ENCODE results near the gene LRMDA.

Gene LRMDA

GRCh38 chr10:75682649-75683557, 251.5 kb downstream of the LRMDA start:
- no CpG with 5 or more reads among the region's 11 CpGs for WGBS (ENCODE audit: insufficient coverage, insufficient read length)
- H3K9me3 ChIP-seq (ENCODE audit: control insufficient read depth, insufficient read depth, low read length), result no peaks in the 10 kb centered on the region
- no peaks in the 10 kb centered on the region for H3K4me1 ChIP-seq (ENCODE audit: control insufficient read depth, insufficient read depth, low read length)
- H3K27ac ChIP-seq (ENCODE audit: low read length), result no peak overlapping the region
- H3K27me3 ChIP-seq (ENCODE audit: control insufficient read depth, insufficient read depth, low read length), result no peaks in the 10 kb centered on the region
- H3K36me3 ChIP-seq (ENCODE audit: control insufficient read depth, insufficient read depth, low read length), result no peaks in the 10 kb centered on the region
- no peak overlapping the region for H3K4me3 ChIP-seq (ENCODE audit: low read length)
- no peak for DNase-seq (ENCODE audit: low read depth, low spot score)

- no peaks in the 10 kb centered on the region for H3K4me1 ChIP-seq (ENCODE audit: control insufficient read depth, insufficient read depth, low read length)
- no peaks in the 10 kb centered on the region for H3K9me3 ChIP-seq (ENCODE audit: control insufficient read depth, insufficient read depth, low read length)
- no peak for DNase-seq (ENCODE audit: low read depth, low spot score)
- H3K27me3 ChIP-seq (ENCODE audit: control insufficient read depth, insufficient read depth, low read length), result no peaks in the 10 kb centered on the region
- no peak overlapping the region for H3K4me3 ChIP-seq (ENCODE audit: low read length)
- H3K36me3 ChIP-seq (ENCODE audit: control insufficient read depth, insufficient read depth, low read length), result no peaks in the 10 kb centered on the region
- no peak overlapping the region for H3K27ac ChIP-seq (ENCODE audit: low read length)
- WGBS (ENCODE audit: insufficient coverage, insufficient read length), result no CpG with 5 or more reads among the region's 1 CpG
Observed at GRCh38 chr10:75685187-75685586, 253.8 kb downstream of the LRMDA start.

GRCh38 chr10:75688506-75689300, 257.3 kb downstream of the LRMDA start:
- no peak for DNase-seq (ENCODE audit: low read depth, low spot score)
- no CpG with 5 or more reads among the region's 5 CpGs for WGBS (ENCODE audit: insufficient coverage, insufficient read length)
- Histone ChIP-seq H3K4me1 (ENCODE audit: control insufficient read depth, insufficient read depth, low read length) (no peaks in the 10 kb centered on the region), H3K27me3 (ENCODE audit: control insufficient read depth, insufficient read depth, low read length) (no peaks in the 10 kb centered on the region), H3K9me3 (ENCODE audit: control insufficient read depth, insufficient read depth, low read length) (no peaks in the 10 kb centered on the region), H3K4me3 (ENCODE audit: low read length) (no peak overlapping the region), H3K27ac (ENCODE audit: low read length) (no peak overlapping the region), H3K36me3 (ENCODE audit: control insufficient read depth, insufficient read depth, low read length) (no peaks in the 10 kb centered on the region)

GRCh38 chr10:75693489-75693888, 262.1 kb downstream of the LRMDA start:
- Histone ChIP-seq H3K4me3 (ENCODE audit: low read length) (no peak overlapping the region), H3K27me3 (ENCODE audit: control insufficient read depth, insufficient read depth, low read length) (no peaks in the 10 kb centered on the region), H3K27ac (ENCODE audit: low read length) (no peak overlapping the region), H3K36me3 (ENCODE audit: control insufficient read depth, insufficient read depth, low read length) (no peaks in the 10 kb centered on the region), H3K4me1 (ENCODE audit: control insufficient read depth, insufficient read depth, low read length) (no peaks in the 10 kb centered on the region), H3K9me3 (ENCODE audit: control insufficient read depth, insufficient read depth, low read length) (no peaks in the 10 kb centered on the region)
- WGBS (ENCODE audit: insufficient coverage, insufficient read length), result no CpG with 5 or more reads among the region's 6 CpGs
- no peak for DNase-seq (ENCODE audit: low read depth, low spot score)

- H3K4me3 ChIP-seq (ENCODE audit: low read length), result no peak overlapping the region
- no peaks in the 10 kb centered on the region for H3K36me3 ChIP-seq (ENCODE audit: control insufficient read depth, insufficient read depth, low read length)
- H3K27ac ChIP-seq (ENCODE audit: low read length), result no peak overlapping the region
- no peak for DNase-seq (ENCODE audit: low read depth, low spot score)
- H3K4me1 ChIP-seq (ENCODE audit: control insufficient read depth, insufficient read depth, low read length), result no peaks in the 10 kb centered on the region
- no peaks in the 10 kb centered on the region for H3K27me3 ChIP-seq (ENCODE audit: control insufficient read depth, insufficient read depth, low read length)
- H3K9me3 ChIP-seq (ENCODE audit: control insufficient read depth, insufficient read depth, low read length), result no peaks in the 10 kb centered on the region
- WGBS (ENCODE audit: insufficient coverage, insufficient read length), result no CpG with 5 or more reads among the region's 3 CpGs
Observed at GRCh38 chr10:75694269-75694668, 262.8 kb downstream of the LRMDA start.

- Histone ChIP-seq H3K27ac (ENCODE audit: low read length) (no peak overlapping the region), H3K27me3 (ENCODE audit: control insufficient read depth, insufficient read depth, low read length) (no peaks in the 10 kb centered on the region), H3K9me3 (ENCODE audit: control insufficient read depth, insufficient read depth, low read length) (no peaks in the 10 kb centered on the region), H3K4me3 (ENCODE audit: low read length) (no peak overlapping the region), H3K36me3 (ENCODE audit: control insufficient read depth, insufficient read depth, low read length) (no peaks in the 10 kb centered on the region), H3K4me1 (ENCODE audit: control insufficient read depth, insufficient read depth, low read length) (no peaks in the 10 kb centered on the region)
- WGBS (ENCODE audit: insufficient coverage, insufficient read length), result no CpG with 5 or more reads among the region's 3 CpGs
- DNase-seq (ENCODE audit: low read depth, low spot score), result no peak
Observed at GRCh38 chr10:75694790-75695189, 263.4 kb downstream of the LRMDA start.

GRCh38 chr10:75695994-75696393, 264.6 kb downstream of the LRMDA start:
- no CpG with 5 or more reads among the region's 2 CpGs for WGBS (ENCODE audit: insufficient coverage, insufficient read length)
- H3K4me3 ChIP-seq (ENCODE audit: low read length), result no peak overlapping the region
- H3K27me3 ChIP-seq (ENCODE audit: control insufficient read depth, insufficient read depth, low read length), result no peaks in the 10 kb centered on the region
- DNase-seq (ENCODE audit: low read depth, low spot score), result no peak
- H3K36me3 ChIP-seq (ENCODE audit: control insufficient read depth, insufficient read depth, low read length), result no peaks in the 10 kb centered on the region
- H3K27ac ChIP-seq (ENCODE audit: low read length), result no peak overlapping the region
- H3K9me3 ChIP-seq (ENCODE audit: control insufficient read depth, insufficient read depth, low read length), result no peaks in the 10 kb centered on the region
- no peaks in the 10 kb centered on the region for H3K4me1 ChIP-seq (ENCODE audit: control insufficient read depth, insufficient read depth, low read length)

- H3K9me3 ChIP-seq (ENCODE audit: control insufficient read depth, insufficient read depth, low read length), result no peaks in the 10 kb centered on the region
- no peak overlapping the region for H3K4me3 ChIP-seq (ENCODE audit: low read length)
- H3K36me3 ChIP-seq (ENCODE audit: control insufficient read depth, insufficient read depth, low read length), result no peaks in the 10 kb centered on the region
- no peak overlapping the region for H3K27ac ChIP-seq (ENCODE audit: low read length)
- no peak for DNase-seq (ENCODE audit: low read depth, low spot score)
- H3K27me3 ChIP-seq (ENCODE audit: control insufficient read depth, insufficient read depth, low read length), result no peaks in the 10 kb centered on the region
- no CpG with 5 or more reads among the region's 4 CpGs for WGBS (ENCODE audit: insufficient coverage, insufficient read length)
- H3K4me1 ChIP-seq (ENCODE audit: control insufficient read depth, insufficient read depth, low read length), result no peaks in the 10 kb centered on the region
Observed at GRCh38 chr10:75696536-75696935, 265.1 kb downstream of the LRMDA start.

- no peak for DNase-seq (ENCODE audit: low read depth, low spot score)
- Histone ChIP-seq H3K27ac (ENCODE audit: low read length) (no peak overlapping the region), H3K4me1 (ENCODE audit: control insufficient read depth, insufficient read depth, low read length) (peaks cover 1% of the 10 kb centered on the region; the same call in 1 of the 2 replicates), H3K27me3 (ENCODE audit: control insufficient read depth, insufficient read depth, low read length) (no peaks in the 10 kb centered on the region), H3K4me3 (ENCODE audit: low read length) (no peak overlapping the region), H3K9me3 (ENCODE audit: control insufficient read depth, insufficient read depth, low read length) (no peaks in the 10 kb centered on the region), H3K36me3 (ENCODE audit: control insufficient read depth, insufficient read depth, low read length) (no peaks in the 10 kb centered on the region)
- WGBS (ENCODE audit: insufficient coverage, insufficient read length), result no CpG with 5 or more reads among the region's 9 CpGs
Observed at GRCh38 chr10:75703191-75703854, 271.9 kb downstream of the LRMDA start.

- DNase-seq (ENCODE audit: low read depth, low spot score), result no peak
- WGBS (ENCODE audit: insufficient coverage, insufficient read length), result 100% methylated on average over 4 of the region's 5 CpGs
- H3K4me3 ChIP-seq (ENCODE audit: low read length), result no peak overlapping the region
- no peaks in the 10 kb centered on the region for H3K27me3 ChIP-seq (ENCODE audit: control insufficient read depth, insufficient read depth, low read length)
- no peaks in the 10 kb centered on the region for H3K9me3 ChIP-seq (ENCODE audit: control insufficient read depth, insufficient read depth, low read length)
- H3K4me1 ChIP-seq (ENCODE audit: control insufficient read depth, insufficient read depth, low read length), result peaks cover 1% of the 10 kb centered on the region; the same call in 1 of the 2 replicates
- H3K27ac ChIP-seq (ENCODE audit: low read length), result no peak overlapping the region
- no peaks in the 10 kb centered on the region for H3K36me3 ChIP-seq (ENCODE audit: control insufficient read depth, insufficient read depth, low read length)
Observed at GRCh38 chr10:75705426-75705825, 274.0 kb downstream of the LRMDA start.

All from iPS DF 6.9 (cell line).